ENCODE measurements around the gene PECR. TPM values are rescaled to one million over a fixed set of nuclear protein-coding genes. Genes with fewer than 3 reads are reported as not detected.
A peak's percentile ranks its signal among the peaks of the same experiment; 100 is the strongest.

Gene PECR
- total and polyA plus RNA-seq, 2 of the 13 experiments (the other 11 are each of a cell fraction or from before 2014, with no cell fraction given), result 151 to 153 TPM

- TF ChIP-seq SIN3B (IDR thresholded peaks at IDR 0.05; ENCODE audit: low read length) (no peak; the same call in 1 of the 2 replicates), ZBTB42 (CRISPR knock-in tag; IDR thresholded peaks at IDR 0.05) (peak; percentile 92; the same call in 1 of the 2 replicates), ARID2 (CRISPR knock-in tag; IDR thresholded peaks at IDR 0.05; ENCODE audit: borderline replicate concordance) (no peak), ZNF12 (CRISPR knock-in tag; IDR thresholded peaks at IDR 0.05) (no peak), U2AF2 (IDR thresholded peaks at IDR 0.05; ENCODE audit: low read depth, low read length) (peak; percentile 81; the same call in 1 of the 2 replicates), HMGXB4 (CRISPR knock-in tag; IDR thresholded peaks at IDR 0.05; ENCODE audit: borderline replicate concordance in 1 of 2, low read depth in 1 of 2) (peak; percentile 89 to 95), NR2F2 (IDR thresholded peaks at IDR 0.05; ENCODE audit: borderline replicate concordance, low read depth) (peak; percentile 65; the same call in 1 of the 2 replicates), BRF2 (CRISPR knock-in tag; IDR thresholded peaks at IDR 0.05) (peak; percentile 30; the same call in 1 of the 2 replicates), SOX5 (CRISPR knock-in tag; IDR thresholded peaks at IDR 0.05; ENCODE audit: borderline replicate concordance) (peak; percentile 69), CC2D1A (CRISPR knock-in tag; IDR thresholded peaks at IDR 0.05) (0 out of 2 replicates have a peak, but pooled peaks have one; percentile 23), YY1 (IDR thresholded peaks at IDR 0.05; ENCODE audit: insufficient read depth, insufficient replicate concordance, low read depth, low read length) (peak; percentile 83), SOX6 (IDR thresholded peaks at IDR 0.05) (no peak), SOX6 (CRISPR knock-in tag; IDR thresholded peaks at IDR 0.05) (peak; percentile 73), TSC22D2 (CRISPR knock-in tag; IDR thresholded peaks at IDR 0.05; ENCODE audit: borderline replicate concordance) (peak; percentile 87; the same call in 1 of the 2 replicates), ZNF281 (CRISPR knock-in tag; IDR thresholded peaks at IDR 0.05; ENCODE audit: borderline replicate concordance) (peak; percentile 41; the same call in 1 of the 2 replicates), ZNF558 (CRISPR knock-in tag; IDR thresholded peaks at IDR 0.05; ENCODE audit: borderline replicate concordance) (no peak; the same call in 1 of the 2 replicates), FIP1L1 (IDR thresholded peaks at IDR 0.05; ENCODE audit: borderline replicate concordance, insufficient read depth, low read depth, low read length) (peak; percentile 98), ZNF503 (CRISPR knock-in tag; IDR thresholded peaks at IDR 0.05) (peak; percentile 78; the same call in 1 of the 2 replicates), FLYWCH1 (CRISPR knock-in tag; IDR thresholded peaks at IDR 0.05) (no peak; the same call in 1 of the 2 replicates), ZFX (CRISPR knock-in tag; IDR thresholded peaks at IDR 0.05; ENCODE audit: low read depth) (peak; percentile 100)
Observed at GRCh38 chr2:216108967-216109921, 27.6 kb upstream of the PECR start, which contains the start of gene XRCC5 (continued).
